GM21423 (cell line): ENCODE data around the gene SMARCD2.
"Not testable (repeated sequence)": the region's sequence is repeated elsewhere in the genome, so short reads cannot be mapped to it uniquely, and the experiment has no call there.

ENCODE experiments used
- ATAC-seq: cut with Tn5 transposase; IDR thresholded peaks from one replicate; pipeline ENCODE4 v1.9.1; 2021; ENCODE audit warnings: mild to moderate bottlenecking, moderate library complexity; ENCODE audit not compliant: unreplicated experiment

SMARCD2 gene

DNA sequence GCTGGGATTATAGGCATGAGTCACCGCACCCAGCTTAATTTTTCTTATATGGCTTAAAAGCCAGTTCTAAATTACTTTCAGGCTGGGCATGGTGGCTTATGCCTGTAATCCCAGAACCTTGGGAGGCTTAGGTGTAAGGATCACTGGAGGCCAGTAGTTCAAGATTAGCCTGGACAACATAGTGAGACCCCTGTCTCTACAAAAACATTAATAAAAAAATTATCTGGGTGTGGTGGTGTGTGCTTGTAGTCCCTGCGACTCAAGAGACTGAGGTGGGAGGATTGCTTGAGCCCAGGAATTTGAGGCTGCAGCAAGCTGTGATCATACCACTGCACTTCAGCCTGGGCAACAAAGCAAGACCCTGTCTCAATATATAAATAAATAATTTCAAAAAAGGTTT is 10.8 kb upstream of the SMARCD2 start:
- ATAC-seq = no peak

DNA sequence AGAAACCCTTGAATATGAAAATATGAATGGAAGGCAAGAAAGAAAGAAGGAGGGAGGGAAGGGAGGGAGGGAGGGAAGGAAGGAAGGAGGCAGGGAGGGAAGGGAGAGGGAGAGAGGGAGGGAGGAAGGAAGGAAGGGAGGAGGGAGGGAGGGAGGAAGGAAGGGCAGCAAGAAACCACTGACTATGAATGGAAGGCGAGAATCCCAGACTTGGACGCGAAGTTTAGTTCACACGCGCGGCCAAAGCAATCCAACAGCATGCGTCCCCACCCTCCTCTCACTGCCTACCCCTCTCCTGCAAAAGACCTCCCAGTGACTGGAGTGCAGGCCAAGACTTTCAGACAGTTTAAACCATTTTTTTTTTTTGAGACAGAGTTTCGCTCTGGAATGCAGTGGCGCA is 7.9 kb upstream of the SMARCD2 start:
- ATAC-seq = no peak

GRCh38 chr17:63848834-63849689 is 6.6 kb upstream of the SMARCD2 start:
- ATAC-seq = peak; percentile 85

GRCh38 chr17:63847525-63848249 is 5.2 kb upstream of the SMARCD2 start:
- no peak for ATAC-seq

- no peak for ATAC-seq
These were observed 3.0 kb upstream of the SMARCD2 start for GRCh38 chr17:63845509-63845908.

- ATAC-seq = no peak
These were observed 1.6 kb upstream of the SMARCD2 start for GRCh38 chr17:63843910-63844677.

GRCh38 chr17:63843387-63843888 is 953 bp upstream of the SMARCD2 start:
- ATAC-seq = not testable (repeated sequence)

GRCh38 chr17:63842173-63842539 is 329 bp downstream of the SMARCD2 start:
- no peak for ATAC-seq

DNA sequence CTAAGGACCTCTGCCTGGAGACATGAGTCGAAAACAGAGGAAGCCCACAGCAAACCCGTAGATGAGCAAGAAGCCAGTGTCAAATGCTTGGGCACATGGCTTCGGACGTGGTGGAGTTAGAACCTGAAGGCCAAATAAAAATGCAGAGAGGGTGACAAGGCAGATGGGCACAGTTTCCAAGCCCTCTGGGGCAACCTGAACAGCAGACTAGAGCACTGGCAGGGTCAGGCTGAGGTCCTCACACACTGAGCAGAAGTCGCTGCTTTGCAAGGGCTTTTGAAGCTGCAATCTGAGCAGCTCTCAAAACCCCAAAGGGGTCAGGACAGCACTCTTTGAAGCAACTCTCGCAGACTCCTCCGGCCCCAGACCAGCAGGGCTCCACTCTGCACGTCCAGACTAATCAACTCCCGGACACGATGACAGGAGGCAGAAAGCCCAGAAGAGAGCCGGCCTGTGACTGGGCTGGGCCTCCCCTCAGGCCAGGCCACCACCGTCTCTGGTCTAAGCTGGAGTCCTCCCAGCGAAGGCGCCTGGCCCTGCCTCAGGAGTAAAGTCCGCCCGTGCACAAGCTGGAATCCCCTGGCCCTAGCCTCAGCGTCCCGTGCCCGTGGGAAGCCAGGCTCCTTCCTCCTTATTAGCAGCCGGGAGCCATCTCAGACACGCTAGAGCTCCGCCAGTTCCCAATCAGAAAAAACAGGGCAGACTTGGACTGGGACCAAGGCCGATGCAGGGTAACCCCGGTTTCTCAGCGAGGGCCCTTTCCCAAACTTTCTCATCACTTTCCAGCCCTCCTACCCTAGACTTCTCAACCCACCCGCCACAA is 924 bp downstream of the SMARCD2 start:
- ATAC-seq = no peak

DNA sequence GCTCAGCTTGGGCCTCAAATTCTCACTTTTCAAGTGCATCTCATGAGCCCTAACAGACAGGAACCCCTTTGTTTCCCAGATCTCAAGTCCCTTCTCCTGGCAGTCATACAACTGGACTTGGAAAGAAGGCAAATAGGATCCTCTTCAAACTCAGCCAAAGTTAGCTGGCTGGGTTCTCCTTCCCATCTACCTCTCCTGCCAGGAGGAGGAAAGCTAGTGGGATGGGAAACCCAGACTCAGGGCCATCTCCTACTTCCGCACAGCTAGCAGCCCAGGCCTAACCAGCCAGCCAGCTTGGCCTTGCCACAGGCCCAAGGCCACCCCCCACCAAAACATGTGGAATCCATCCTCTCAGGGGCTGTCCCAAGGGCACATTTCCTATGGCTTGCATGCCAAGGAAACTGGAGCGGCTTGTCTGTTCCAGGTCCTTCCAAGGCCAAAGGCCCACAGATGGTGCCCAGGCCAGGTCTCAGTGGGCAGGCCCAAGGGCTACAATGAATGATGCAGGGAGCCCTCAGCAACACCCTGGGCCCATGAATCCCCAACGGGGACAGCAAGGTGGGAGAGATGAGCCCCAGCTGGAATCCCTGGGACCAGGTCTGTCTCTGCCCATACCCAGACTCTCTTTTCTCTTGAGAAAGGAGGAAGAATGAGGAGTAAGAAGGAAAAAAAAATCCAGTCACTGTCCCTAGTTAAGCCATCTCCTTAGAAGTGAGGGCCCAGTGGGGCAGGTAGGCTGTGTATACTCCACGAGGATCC is 1.7 kb downstream of the SMARCD2 start:
- ATAC-seq = no peak

DNA sequence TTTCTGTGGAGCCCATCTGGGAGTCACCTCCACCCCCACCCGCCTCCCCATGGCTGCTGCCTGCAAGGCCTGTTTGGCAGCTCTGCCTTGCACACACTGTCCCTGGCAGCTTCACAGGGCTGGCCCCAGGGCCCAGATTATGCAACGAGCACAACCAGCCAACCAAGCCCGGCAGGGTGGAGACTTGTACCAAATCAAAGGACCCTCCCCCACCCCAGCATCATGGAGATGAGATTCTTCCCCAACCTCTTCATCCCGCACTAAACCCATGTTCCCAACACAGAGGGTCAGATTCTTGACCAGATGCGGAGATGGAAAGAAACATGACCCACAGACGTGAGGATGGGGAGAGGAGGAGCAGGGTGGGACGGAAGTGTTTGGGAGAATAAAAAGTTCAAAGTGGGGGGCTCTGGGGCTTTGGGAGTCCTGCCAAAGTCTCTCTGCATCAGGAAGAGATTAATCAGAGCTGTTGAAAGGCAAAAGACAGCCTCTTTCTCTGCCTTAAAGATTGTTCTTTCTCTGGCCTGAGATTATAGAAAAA is 3.8 kb downstream of the SMARCD2 start:
- no peak for ATAC-seq

- no peak for ATAC-seq
These were observed 4.4 kb downstream of the SMARCD2 start for GRCh38 chr17:63837962-63838600.

DNA sequence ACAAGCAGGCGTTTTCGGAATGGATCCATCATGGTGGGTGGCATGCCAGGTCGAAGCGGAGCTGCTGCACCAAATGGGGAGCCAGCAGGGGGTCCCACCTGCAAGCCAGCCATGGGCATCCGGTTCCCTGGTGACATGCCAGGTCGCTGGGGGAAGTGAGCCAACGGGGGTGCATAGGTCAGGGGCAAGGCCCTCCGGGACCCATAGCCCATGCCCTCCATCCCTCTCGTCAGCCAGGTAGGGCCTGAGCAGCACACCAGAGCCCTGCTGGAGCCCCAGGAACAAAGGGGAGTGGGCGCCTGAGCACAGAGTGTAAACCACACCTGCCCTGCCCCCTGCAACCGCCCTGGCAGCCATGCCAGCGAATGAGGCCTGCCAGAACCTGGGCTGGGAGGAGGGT is 5.0 kb downstream of the SMARCD2 start:
- ATAC-seq = no peak

DNA sequence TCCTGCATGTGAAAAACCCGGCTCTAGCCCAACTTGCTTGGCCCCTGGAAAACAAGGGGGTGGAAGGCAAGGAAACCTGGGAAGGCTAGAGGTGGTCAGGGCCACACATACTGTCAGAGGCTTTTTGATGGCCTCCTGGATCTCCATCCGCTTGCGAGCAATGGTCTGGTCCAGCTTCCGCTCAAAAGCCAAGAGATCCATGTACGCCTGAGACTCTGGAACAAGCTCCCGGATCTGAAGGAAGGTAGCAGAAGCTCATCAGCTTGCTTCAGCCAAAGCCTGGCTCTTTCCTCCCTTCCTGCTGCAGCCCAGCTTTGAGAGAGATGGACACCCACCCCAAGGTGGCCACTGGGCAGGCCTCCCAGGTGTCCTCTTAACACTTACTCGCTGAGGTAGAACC is 5.7 kb downstream of the SMARCD2 start:
- no peak for ATAC-seq

- no peak for ATAC-seq
These were observed 7.2 kb downstream of the SMARCD2 start for GRCh38 chr17:63835167-63835720.

GRCh38 chr17:63834431-63835166 is 7.9 kb downstream of the SMARCD2 start:
- no peak for ATAC-seq

DNA sequence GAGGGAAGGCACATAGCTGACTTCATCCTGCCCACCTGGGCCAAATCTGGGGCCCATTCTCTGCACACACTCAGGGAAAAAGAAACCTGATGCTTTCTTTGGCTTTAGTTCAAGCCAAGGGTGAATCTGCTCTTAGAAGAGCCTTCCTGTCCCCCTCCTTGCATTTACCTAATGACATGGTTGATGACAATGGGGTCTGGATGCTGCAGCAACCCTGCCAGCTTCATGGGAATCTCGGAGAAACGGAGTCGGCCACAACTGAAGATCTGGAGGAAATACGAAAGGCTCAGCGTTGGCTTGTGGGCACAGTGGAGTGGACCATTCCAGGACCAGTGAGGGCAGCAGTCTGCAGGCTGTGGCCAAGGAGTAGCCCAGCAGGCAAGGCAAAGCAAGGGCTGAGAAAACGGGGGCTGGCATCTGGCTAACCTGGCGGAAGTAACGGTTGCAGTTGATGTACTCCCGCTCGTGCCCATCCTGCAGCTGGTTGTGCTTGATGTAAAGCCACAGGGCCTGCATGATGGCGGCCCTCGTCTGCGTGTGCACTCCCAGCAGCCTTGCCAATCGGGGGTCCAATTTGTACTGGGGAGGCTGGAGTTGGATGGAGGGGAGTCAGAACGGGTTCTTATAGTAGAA is 8.6 kb downstream of the SMARCD2 start:
- ATAC-seq = no peak
